HepG2 (cell line): ENCODE data around the gene APEX2. TPM values are rescaled to one million over a fixed set of nuclear protein-coding genes. Genes with fewer than 3 reads are reported as not detected.

ENCODE experiments used
- ATAC-seq: fragments of 200-7000 bp; cut with Tn5 transposase; 3 replicates; pipeline ENCODE4 v1.9.1; 2020; ENCODE audit warnings: mild to moderate bottlenecking, moderate library complexity
- BruUV-seq: library from RNA; stranded (reverse); fragments of 400-500 nt; replicated peaks from 2 replicates; lab custom pipeline; 2021; lab: Mats Ljungman, UMichigan
- CTCF ChIA-PET: fragments of 300-600 bp; formaldehyde crosslinking; extraction: SDS; loops from one replicate; lab custom pipeline; 2021; ENCODE audit warnings: low total read pairs, inconsistent platforms, low intra/inter-chr PET ratio; lab: Yijun Ruan, JAX
- POLR2A ChIA-PET: fragments of 350-600 bp; sonication (Branson Sonifier 250); formaldehyde crosslinking; loops from one replicate; lab custom pipeline; 2020; ENCODE audit warnings: antibody characterized with exemption, inconsistent platforms; lab: Yijun Ruan, JAX
- DNase-seq: peaks from one replicate; pipeline ENCODE4 v3.0.0-alpha.2; 2015; ENCODE audit warnings: low spot score
- FAIRE-seq: peaks from 3 replicates; lab custom pipeline; 2011; peaks lifted over from hg19 to GRCh38; lab: Jason Lieb, UNC
- H2AFZ ChIP-seq: one replicate; pipeline ENCODE4 v1.6.1; 2011; ENCODE audit warnings: low read length, inconsistent platforms
- H3K27ac ChIP-seq: fragments of 300-600 bp; 3 replicates; pipeline ENCODE4 v1.8.0; 2011; ENCODE audit warnings: mixed run types, mild to moderate bottlenecking, mixed read lengths, low read length, inconsistent platforms; ENCODE audit not compliant: insufficient read depth; ENCODE audit errors: extremely low read length
- H3K27me3 ChIP-seq, 2 experiments: fragments of 200-600 bp in 1 of 2; 2 replicates in 1 of 2; 3 replicates in 1 of 2; pipeline versions ENCODE4 v1.6.0 to v1.8.0; 2011; ENCODE audit warnings: low read length in 2 of 2, mild to moderate bottlenecking in 2 of 2, moderate library complexity in 2 of 2, inconsistent platforms in 1 of 2; ENCODE audit not compliant: insufficient read depth in 2 of 2, control insufficient read depth in 1 of 2
- H3K36me3 ChIP-seq, 2 experiments: fragments of 200-600 bp in 1 of 2; replicated peaks in 1 of 2; 2 replicates in 1 of 2; 3 replicates in 1 of 2; pipeline versions ENCODE4 v1.5.1 to v1.8.0; 2011; ENCODE audit warnings: low read length in 2 of 2, inconsistent platforms in 1 of 2; ENCODE audit not compliant: insufficient read depth in 2 of 2, control insufficient read depth in 1 of 2
- H3K4me1 ChIP-seq: 2 replicates; pipeline ENCODE4 v1.5.1; 2012; ENCODE audit warnings: low read length, inconsistent platforms; ENCODE audit not compliant: insufficient read depth
- H3K4me2 ChIP-seq: 2 replicates; pipeline ENCODE4 v1.6.0; 2011; ENCODE audit warnings: low read depth, low read length, inconsistent platforms
- H3K4me3 ChIP-seq, 3 experiments: fragments of 200-600 bp in 1 of 3; sonication (generic), shearing (Covaris generic) in 1 of 3; replicated peaks in 1 of 3; 2 replicates each; pipeline ENCODE4 v1.5.1; 2011 to 2016; ENCODE audit warnings: low read length in 3 of 3, inconsistent platforms in 2 of 3, low read depth in 2 of 3, mild to moderate bottlenecking in 2 of 3, control low read depth in 1 of 3, mixed read lengths in 1 of 3; ENCODE audit not compliant: insufficient read depth in 1 of 3
- H3K79me2 ChIP-seq: one replicate; pipeline ENCODE4 v1.6.1; 2011; ENCODE audit warnings: low read length, inconsistent platforms; ENCODE audit not compliant: insufficient read depth
- H3K9ac ChIP-seq: 2 replicates; pipeline ENCODE4 v1.6.0; 2011; ENCODE audit warnings: mild to moderate bottlenecking, low read depth, low read length, inconsistent platforms; ENCODE audit not compliant: insufficient read depth
- H3K9me3 ChIP-seq: 2 replicates; pipeline ENCODE4 v1.5.1; 2012; ENCODE audit warnings: mild to moderate bottlenecking, low read length
- H4K20me1 ChIP-seq: 2 replicates; pipeline ENCODE4 v1.6.0; 2011; ENCODE audit warnings: inconsistent platforms, mild to moderate bottlenecking, low read length, moderate library complexity; ENCODE audit not compliant: insufficient read depth
- FOXO4 ChIP-seq: sonication (generic); formaldehyde crosslinking; conservative IDR thresholded peaks from 2 replicates; pipeline ENCODE4 v1.8.1; 2023; ENCODE audit warnings: missing genetic modification reagents
- KDM4B ChIP-seq: sonication (generic); formaldehyde crosslinking; IDR thresholded peaks from 2 replicates; pipeline ENCODE4 v1.4.0; 2020; ENCODE audit warnings: missing genetic modification reagents
- KLF15 ChIP-seq: sonication (generic); formaldehyde crosslinking; IDR thresholded peaks from 2 replicates; pipeline ENCODE4 v1.8.1; 2023; ENCODE audit warnings: borderline replicate concordance, mild to moderate bottlenecking, inconsistent platforms, missing genetic modification reagents, mixed read lengths
- MEF2D ChIP-seq: sonication (generic); formaldehyde crosslinking; IDR thresholded peaks from 2 replicates; pipeline ENCODE4 v1.5.1; 2020; ENCODE audit warnings: mild to moderate bottlenecking, missing genetic modification reagents
- NFAT5 ChIP-seq: sonication (generic); formaldehyde crosslinking; IDR thresholded peaks from 2 replicates; pipeline ENCODE4 v1.4.0; 2020; ENCODE audit warnings: missing genetic modification reagents
- RELA ChIP-seq: sonication (generic); formaldehyde crosslinking; IDR thresholded peaks from 2 replicates; pipeline ENCODE4 v1.4.0; 2020; ENCODE audit warnings: missing genetic modification reagents
- SMAD9 ChIP-seq: sonication (generic); formaldehyde crosslinking; IDR thresholded peaks from 2 replicates; pipeline ENCODE4 v1.5.1; 2020; ENCODE audit warnings: mild to moderate bottlenecking, missing genetic modification reagents
- TAF1 ChIP-seq: sonication (generic); formaldehyde crosslinking; IDR thresholded peaks from 2 replicates; pipeline ENCODE4 v1.4.0; 2020; ENCODE audit warnings: missing genetic modification reagents
- ZFYVE20 ChIP-seq: sonication (generic); formaldehyde crosslinking; IDR thresholded peaks from 2 replicates; pipeline ENCODE4 v1.8.0; 2023; ENCODE audit warnings: low read depth, mild to moderate bottlenecking, moderate library complexity, missing genetic modification reagents, borderline replicate concordance
- ZNF432 ChIP-seq: sonication (generic); formaldehyde crosslinking; IDR thresholded peaks from 2 replicates; pipeline ENCODE4 v1.5.0; 2020; ENCODE audit warnings: missing genetic modification reagents, mild to moderate bottlenecking, borderline replicate concordance
- ZNF550 ChIP-seq: sonication (generic); formaldehyde crosslinking; IDR thresholded peaks from 2 replicates; pipeline ENCODE4 v1.4.0; 2020; ENCODE audit warnings: mild to moderate bottlenecking, missing genetic modification reagents, borderline replicate concordance
- ZNF777 ChIP-seq: sonication (generic); formaldehyde crosslinking; IDR thresholded peaks from 2 replicates; pipeline ENCODE4 v1.4.0; 2020; ENCODE audit warnings: missing genetic modification reagents
- ZNF792 ChIP-seq: IDR thresholded peaks from 2 replicates; pipeline ENCODE4 v1.6.1; 2016
- WGBS: methylation state at CpG from one replicate; pipeline ENCODE4 v1.1.6; 2017; ENCODE audit warnings: low lambda C conversion rate; 5-methylcytosine and 5-hydroxymethylcytosine counted together
- in situ Hi-C: cut with HindIII; loops from 2 replicates; pipeline ENCODE4 v1.10.0; 2017; ENCODE audit warnings: low pct_unique_long_range_greater_than_20kb; ENCODE audit not compliant: extremely low pct_ligation_motif_present
- intact Hi-C: fragments of 100-400 bp; cut with micrococcal nuclease; formaldehyde crosslinking; loops from one replicate; pipeline ENCODE4 v1.10.0; 2022; ENCODE audit not compliant: unreplicated experiment
- polyA plus RNA-seq, 8 experiments: library from polyadenylated mRNA; depleted of rRNA in 3 of 8; stranded (reverse) in 7 of 8; unstranded in 1 of 8; fragments of >200 nt; fragmentation: Illumina TruSeq in 4 of 8; extraction: Trizol in 4 of 8; gene quantifications; 2 replicates each; pipeline versions ENCODE4 v1.2.1 to v1.2.3, GENCODE V29; 2011 to 2016; ENCODE audit warnings: low read depth in 4 of 8, missing spikeins in 1 of 8, mixed read lengths in 1 of 8; ENCODE audit not compliant: insufficient read depth in 1 of 8
- total RNA-seq, 5 experiments: library from RNA; depleted of rRNA; stranded (reverse); fragments of >200 nt; fragmentation: Illumina TruSeq; extraction: Trizol; gene quantifications; 2 replicates each; pipeline ENCODE4 v1.2.3, GENCODE V29; 2016; ENCODE audit warnings: low read depth in 1 of 5

The APEX2 gene
- total and polyA plus RNA-seq, 2 of the 13 experiments (the other 11 are each of a cell fraction or from before 2014, with no cell fraction given) = 12.7 to 17.8 TPM

- no peak for TF ChIP-seq SMAD9 (CRISPR knock-in tag)
These were observed 14.7 kb downstream of the APEX2 start (continued) for GRCh38 chrX:55014897-55015299.

GRCh38 chrX:55026143-55026542 lies 26.0 kb downstream of the APEX2 start:
- DNase-seq (no peak), FAIRE-seq (no peak), ATAC-seq (no peak)
- ChIA-PET CTCF (no interaction called here), POLR2A (no interaction called here)
- Histone ChIP-seq H3K9me3 (no peaks in the 10 kb centered on the region), H3K27ac (no peak overlapping the region), H3K36me3 (no peaks in the 10 kb centered on the region), H2AFZ (no peak overlapping the region), H3K27me3 (no peaks in the 10 kb centered on the region), H3K4me1 (no peaks in the 10 kb centered on the region), H3K4me2 (no peak overlapping the region), H3K79me2 (no peaks in the 10 kb centered on the region), H4K20me1 (no peaks in the 10 kb centered on the region), H3K4me3 (no peak overlapping the region), H3K9ac (no peak overlapping the region)
- intact Hi-C loops (no loop called here), in situ Hi-C loops (no loop called here)
- no TSS peak for BruUV-seq
- TF ChIP-seq MEF2D (CRISPR knock-in tag) (no peak), RELA (no peak), KDM4B (CRISPR knock-in tag) (no peak), FOXO4 (CRISPR knock-in tag) (no peak), ZNF792 (CRISPR knock-in tag) (no peak)

- H3K4me1 ChIP-seq = no peaks in the 10 kb centered on the region
- WGBS = 27% methylated on average over 2 of the region's 2 CpGs
- ChIA-PET CTCF (no interaction called here), POLR2A (no interaction called here)
- no peak overlapping the region for H3K9ac ChIP-seq
- no peak for ATAC-seq
- no peak overlapping the region for H2AFZ ChIP-seq
- H3K27ac ChIP-seq = no peak overlapping the region
- H3K36me3 ChIP-seq = no peaks in the 10 kb centered on the region
- in situ Hi-C loops (no loop called here), intact Hi-C loops (no loop called here)
- H3K9me3 ChIP-seq = no peaks in the 10 kb centered on the region
- no peak for FAIRE-seq
- no peaks in the 10 kb centered on the region for H3K79me2 ChIP-seq
- no peaks in the 10 kb centered on the region for H4K20me1 ChIP-seq
- no peak for DNase-seq
- BruUV-seq = no TSS peak
- H3K4me2 ChIP-seq = no peak overlapping the region
- no peaks in the 10 kb centered on the region for H3K27me3 ChIP-seq
- H3K4me3 ChIP-seq = no peak overlapping the region
- TF ChIP-seq ZFYVE20 (CRISPR knock-in tag) (no peak), TAF1 (no peak), KLF15 (CRISPR knock-in tag) (no peak), ZNF777 (no peak), NFAT5 (CRISPR knock-in tag) (no peak), ZNF550 (CRISPR knock-in tag) (no peak), ZNF432 (no peak)
These were observed 26.7 kb downstream of the APEX2 start for GRCh38 chrX:55026840-55027239.
